ENCODE data around the gene NR4A3.

DNA sequence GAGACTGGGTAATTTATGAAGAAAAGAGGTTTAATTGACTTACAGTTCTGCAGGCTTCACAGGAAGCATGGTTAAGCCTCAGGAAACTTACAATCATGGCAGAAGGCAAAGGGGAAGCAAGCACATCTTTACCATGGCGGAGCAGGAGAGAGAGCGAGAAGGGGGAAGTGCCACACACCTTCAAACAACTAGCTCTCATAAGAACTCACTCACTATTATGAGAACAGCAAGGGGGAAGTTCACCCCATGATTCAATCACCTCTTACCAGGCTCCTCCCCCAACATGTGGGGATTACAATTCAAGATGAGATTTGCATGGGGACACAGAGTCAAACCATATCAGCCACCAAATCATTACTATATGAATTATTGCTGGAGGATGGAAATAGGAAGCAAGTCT, 54.5 kb downstream of the NR4A3 start:
- TF ChIP-seq ZNF282 (IDR thresholded peaks at IDR 0.05; ENCODE audit: partially characterized antibody) (no peak), TP53 (CRISPR knock-in tag; conservative IDR thresholded peaks at IDR 0.05) (no peak), WIZ (CRISPR knock-in tag; IDR thresholded peaks at IDR 0.05) (no peak), HMG20A (CRISPR knock-in tag; IDR thresholded peaks at IDR 0.05; ENCODE audit: borderline replicate concordance) (no peak), CEBPB (IDR thresholded peaks at IDR 0.05; ENCODE audit: borderline replicate concordance, low read depth, low read length) (no peak), NR3C1 (CRISPR knock-in tag; IDR thresholded peaks at IDR 0.05) (no peak), MYNN (CRISPR knock-in tag; IDR thresholded peaks at IDR 0.05; ENCODE audit: low read depth) (no peak), RNF2 (conservative IDR thresholded peaks at IDR 0.05; ENCODE audit: low read depth) (no peak), MED1 (CRISPR knock-in tag; IDR thresholded peaks at IDR 0.05) (no peak), ARNTL (CRISPR knock-in tag; IDR thresholded peaks at IDR 0.05) (no peak)
- TF ChIP-seq, protein P1, sequence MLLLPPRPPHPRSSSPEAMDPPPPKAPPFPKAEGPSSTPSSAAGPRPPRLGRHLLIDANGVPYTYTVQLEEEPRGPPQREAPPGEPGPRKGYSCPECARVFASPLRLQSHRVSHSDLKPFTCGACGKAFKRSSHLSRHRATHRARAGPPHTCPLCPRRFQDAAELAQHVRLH (CRISPR knock-in tag; IDR thresholded peaks at IDR 0.05; ENCODE audit: borderline replicate concordance, low read depth) = no peak
- TF ChIP-seq, protein P2, sequence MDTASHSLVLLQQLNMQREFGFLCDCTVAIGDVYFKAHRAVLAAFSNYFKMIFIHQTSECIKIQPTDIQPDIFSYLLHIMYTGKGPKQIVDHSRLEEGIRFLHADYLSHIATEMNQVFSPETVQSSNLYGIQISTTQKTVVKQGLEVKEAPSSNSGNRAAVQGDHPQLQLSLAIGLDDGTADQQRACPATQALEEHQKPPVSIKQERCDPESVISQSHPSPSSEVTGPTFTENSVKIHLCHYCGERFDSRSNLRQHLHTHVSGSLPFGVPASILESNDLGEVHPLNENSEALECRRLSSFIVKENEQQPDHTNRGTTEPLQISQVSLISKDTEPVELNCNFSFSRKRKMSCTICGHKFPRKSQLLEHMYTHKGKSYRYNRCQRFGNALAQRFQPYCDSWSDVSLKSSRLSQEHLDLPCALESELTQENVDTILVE (CRISPR knock-in tag; IDR thresholded peaks at IDR 0.05) = no peak
- TF ChIP-seq, protein P3, sequence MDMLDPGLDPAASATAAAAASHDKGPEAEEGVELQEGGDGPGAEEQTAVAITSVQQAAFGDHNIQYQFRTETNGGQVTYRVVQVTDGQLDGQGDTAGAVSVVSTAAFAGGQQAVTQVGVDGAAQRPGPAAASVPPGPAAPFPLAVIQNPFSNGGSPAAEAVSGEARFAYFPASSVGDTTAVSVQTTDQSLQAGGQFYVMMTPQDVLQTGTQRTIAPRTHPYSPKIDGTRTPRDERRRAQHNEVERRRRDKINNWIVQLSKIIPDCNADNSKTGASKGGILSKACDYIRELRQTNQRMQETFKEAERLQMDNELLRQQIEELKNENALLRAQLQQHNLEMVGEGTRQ (IDR thresholded peaks at IDR 0.05; ENCODE audit: low read depth, low read length) = no peak
- TF ChIP-seq, protein P3 (CRISPR knock-in tag; IDR thresholded peaks at IDR 0.05; ENCODE audit: borderline replicate concordance) = no peak
- TF ChIP-seq, protein P4, sequence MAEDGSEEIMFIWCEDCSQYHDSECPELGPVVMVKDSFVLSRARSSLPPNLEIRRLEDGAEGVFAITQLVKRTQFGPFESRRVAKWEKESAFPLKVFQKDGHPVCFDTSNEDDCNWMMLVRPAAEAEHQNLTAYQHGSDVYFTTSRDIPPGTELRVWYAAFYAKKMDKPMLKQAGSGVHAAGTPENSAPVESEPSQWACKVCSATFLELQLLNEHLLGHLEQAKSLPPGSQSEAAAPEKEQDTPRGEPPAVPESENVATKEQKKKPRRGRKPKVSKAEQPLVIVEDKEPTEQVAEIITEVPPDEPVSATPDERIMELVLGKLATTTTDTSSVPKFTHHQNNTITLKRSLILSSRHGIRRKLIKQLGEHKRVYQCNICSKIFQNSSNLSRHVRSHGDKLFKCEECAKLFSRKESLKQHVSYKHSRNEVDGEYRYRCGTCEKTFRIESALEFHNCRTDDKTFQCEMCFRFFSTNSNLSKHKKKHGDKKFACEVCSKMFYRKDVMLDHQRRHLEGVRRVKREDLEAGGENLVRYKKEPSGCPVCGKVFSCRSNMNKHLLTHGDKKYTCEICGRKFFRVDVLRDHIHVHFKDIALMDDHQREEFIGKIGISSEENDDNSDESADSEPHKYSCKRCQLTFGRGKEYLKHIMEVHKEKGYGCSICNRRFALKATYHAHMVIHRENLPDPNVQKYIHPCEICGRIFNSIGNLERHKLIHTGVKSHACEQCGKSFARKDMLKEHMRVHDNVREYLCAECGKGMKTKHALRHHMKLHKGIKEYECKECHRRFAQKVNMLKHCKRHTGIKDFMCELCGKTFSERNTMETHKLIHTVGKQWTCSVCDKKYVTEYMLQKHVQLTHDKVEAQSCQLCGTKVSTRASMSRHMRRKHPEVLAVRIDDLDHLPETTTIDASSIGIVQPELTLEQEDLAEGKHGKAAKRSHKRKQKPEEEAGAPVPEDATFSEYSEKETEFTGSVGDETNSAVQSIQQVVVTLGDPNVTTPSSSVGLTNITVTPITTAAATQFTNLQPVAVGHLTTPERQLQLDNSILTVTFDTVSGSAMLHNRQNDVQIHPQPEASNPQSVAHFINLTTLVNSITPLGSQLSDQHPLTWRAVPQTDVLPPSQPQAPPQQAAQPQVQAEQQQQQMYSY (CRISPR knock-in tag; IDR thresholded peaks at IDR 0.05) = no peak

Measured in HepG2 (cell line).